Measurements from ENCODE around the gene KRT40.

- TF ChIP-seq EZH2 (IDR thresholded peaks at IDR 0.05; ENCODE audit: insufficient read depth, poor library complexity, severe bottlenecking) (no peak), EZH2phosphoT487 (IDR thresholded peaks at IDR 0.05; ENCODE audit: insufficient read depth, low read depth) (no peak)
Observed at GRCh38 chr17:40951011-40951622, 33.0 kb downstream of the KRT40 start.
